HepG2 (cell line): ENCODE results near the gene ZKSCAN2. TPM values are rescaled to one million over a fixed set of nuclear protein-coding genes. Genes with fewer than 3 reads are reported as not detected.

Experiments used
- ATAC-seq: fragments of 200-7000 bp; cut with Tn5 transposase; 3 replicates; pipeline ENCODE4 v1.9.1; 2020; ENCODE audit warnings: mild to moderate bottlenecking, moderate library complexity
- BruUV-seq: library from RNA; stranded (reverse); fragments of 400-500 nt; replicated peaks from 2 replicates; lab custom pipeline; 2021; lab: Mats Ljungman, UMichigan
- CTCF ChIA-PET: fragments of 300-600 bp; formaldehyde crosslinking; extraction: SDS; loops from one replicate; lab custom pipeline; 2021; ENCODE audit warnings: low total read pairs, inconsistent platforms, low intra/inter-chr PET ratio; lab: Yijun Ruan, JAX
- POLR2A ChIA-PET: fragments of 350-600 bp; sonication (Branson Sonifier 250); formaldehyde crosslinking; loops from one replicate; lab custom pipeline; 2020; ENCODE audit warnings: antibody characterized with exemption, inconsistent platforms; lab: Yijun Ruan, JAX
- DNase-seq: peaks from one replicate; pipeline ENCODE4 v3.0.0-alpha.2; 2015; ENCODE audit warnings: low spot score
- FAIRE-seq: peaks from 3 replicates; lab custom pipeline; 2011; peaks lifted over from hg19 to GRCh38; lab: Jason Lieb, UNC
- H2AFZ ChIP-seq: one replicate; pipeline ENCODE4 v1.6.1; 2011; ENCODE audit warnings: low read length, inconsistent platforms
- H3K27ac ChIP-seq: fragments of 300-600 bp; 3 replicates; pipeline ENCODE4 v1.8.0; 2011; ENCODE audit warnings: mixed run types, mild to moderate bottlenecking, mixed read lengths, low read length, inconsistent platforms; ENCODE audit not compliant: insufficient read depth; ENCODE audit errors: extremely low read length
- H3K27me3 ChIP-seq, 2 experiments: fragments of 200-600 bp in 1 of 2; 2 replicates in 1 of 2; 3 replicates in 1 of 2; pipeline versions ENCODE4 v1.6.0 to v1.8.0; 2011; ENCODE audit warnings: low read length in 2 of 2, mild to moderate bottlenecking in 2 of 2, moderate library complexity in 2 of 2, inconsistent platforms in 1 of 2; ENCODE audit not compliant: insufficient read depth in 2 of 2, control insufficient read depth in 1 of 2
- H3K36me3 ChIP-seq, 2 experiments: fragments of 200-600 bp in 1 of 2; replicated peaks in 1 of 2; 2 replicates in 1 of 2; 3 replicates in 1 of 2; pipeline versions ENCODE4 v1.5.1 to v1.8.0; 2011; ENCODE audit warnings: low read length in 2 of 2, inconsistent platforms in 1 of 2; ENCODE audit not compliant: insufficient read depth in 2 of 2, control insufficient read depth in 1 of 2
- H3K4me1 ChIP-seq: 2 replicates; pipeline ENCODE4 v1.5.1; 2012; ENCODE audit warnings: low read length, inconsistent platforms; ENCODE audit not compliant: insufficient read depth
- H3K4me2 ChIP-seq: 2 replicates; pipeline ENCODE4 v1.6.0; 2011; ENCODE audit warnings: low read depth, low read length, inconsistent platforms
- H3K4me3 ChIP-seq, 3 experiments: fragments of 200-600 bp in 1 of 3; sonication (generic), shearing (Covaris generic) in 1 of 3; replicated peaks in 1 of 3; 2 replicates each; pipeline ENCODE4 v1.5.1; 2011 to 2016; ENCODE audit warnings: low read length in 3 of 3, inconsistent platforms in 2 of 3, low read depth in 2 of 3, mild to moderate bottlenecking in 2 of 3, control low read depth in 1 of 3, mixed read lengths in 1 of 3; ENCODE audit not compliant: insufficient read depth in 1 of 3
- H3K79me2 ChIP-seq: one replicate; pipeline ENCODE4 v1.6.1; 2011; ENCODE audit warnings: low read length, inconsistent platforms; ENCODE audit not compliant: insufficient read depth
- H3K9ac ChIP-seq: 2 replicates; pipeline ENCODE4 v1.6.0; 2011; ENCODE audit warnings: mild to moderate bottlenecking, low read depth, low read length, inconsistent platforms; ENCODE audit not compliant: insufficient read depth
- H3K9me3 ChIP-seq: 2 replicates; pipeline ENCODE4 v1.5.1; 2012; ENCODE audit warnings: mild to moderate bottlenecking, low read length
- H4K20me1 ChIP-seq: 2 replicates; pipeline ENCODE4 v1.6.0; 2011; ENCODE audit warnings: inconsistent platforms, mild to moderate bottlenecking, low read length, moderate library complexity; ENCODE audit not compliant: insufficient read depth
- ARID2 ChIP-seq: sonication (generic); formaldehyde crosslinking; IDR thresholded peaks from 2 replicates; pipeline ENCODE4 v1.8.1; 2022; ENCODE audit warnings: mild to moderate bottlenecking, missing genetic modification reagents, borderline replicate concordance
- FOXA1 ChIP-seq, 2 experiments: fragments of 450-650 bp in 1 of 2; sonication (generic) in 1 of 2; formaldehyde crosslinking in 1 of 2; IDR thresholded peaks; 2 replicates each; pipeline versions ENCODE4 v1.4.0 to v1.6.1; 2016 to 2020; ENCODE audit warnings: missing genetic modification reagents in 1 of 2
- HOXA7 ChIP-seq: sonication (generic); formaldehyde crosslinking; IDR thresholded peaks from 2 replicates; pipeline ENCODE4 v1.8.1; 2022; ENCODE audit warnings: mild to moderate bottlenecking, missing genetic modification reagents, moderate library complexity
- JDP2 ChIP-seq: sonication (generic); formaldehyde crosslinking; IDR thresholded peaks from 2 replicates; pipeline ENCODE4 v1.8.1; 2022; ENCODE audit warnings: missing genetic modification reagents, borderline replicate concordance
- RFX5 ChIP-seq: IDR thresholded peaks from 2 replicates; pipeline ENCODE4 v1.6.1; 2011; ENCODE audit warnings: low read depth, low read length, improper control_type of control experiment
- ZFP36L2 ChIP-seq: sonication (generic); formaldehyde crosslinking; IDR thresholded peaks from 2 replicates; pipeline ENCODE4 v1.4.0; 2020; ENCODE audit warnings: missing genetic modification reagents
- ZNF274 ChIP-seq: sonication (generic); formaldehyde crosslinking; IDR thresholded peaks from 2 replicates; pipeline ENCODE4 v1.5.1; 2020; ENCODE audit warnings: mild to moderate bottlenecking, missing genetic modification reagents
- ZNF468 ChIP-seq: sonication (generic); formaldehyde crosslinking; IDR thresholded peaks from 2 replicates; pipeline ENCODE4 v1.8.0; 2022; ENCODE audit warnings: mild to moderate bottlenecking, moderate library complexity, missing genetic modification reagents
- ZNF567 ChIP-seq: sonication (generic); formaldehyde crosslinking; IDR thresholded peaks from 2 replicates; pipeline ENCODE4 v1.8.1; 2023; ENCODE audit warnings: mild to moderate bottlenecking, missing genetic modification reagents, borderline replicate concordance
- WGBS: methylation state at CpG from one replicate; pipeline ENCODE4 v1.1.6; 2017; ENCODE audit warnings: low lambda C conversion rate; 5-methylcytosine and 5-hydroxymethylcytosine counted together
- in situ Hi-C: cut with HindIII; loops from 2 replicates; pipeline ENCODE4 v1.10.0; 2017; ENCODE audit warnings: low pct_unique_long_range_greater_than_20kb; ENCODE audit not compliant: extremely low pct_ligation_motif_present
- intact Hi-C: fragments of 100-400 bp; cut with micrococcal nuclease; formaldehyde crosslinking; loops from one replicate; pipeline ENCODE4 v1.10.0; 2022; ENCODE audit not compliant: unreplicated experiment
- polyA plus RNA-seq, 8 experiments: library from polyadenylated mRNA; depleted of rRNA in 3 of 8; stranded (reverse) in 7 of 8; unstranded in 1 of 8; fragments of >200 nt; fragmentation: Illumina TruSeq in 4 of 8; extraction: Trizol in 4 of 8; gene quantifications; 2 replicates each; pipeline versions ENCODE4 v1.2.1 to v1.2.3, GENCODE V29; 2011 to 2016; ENCODE audit warnings: low read depth in 4 of 8, missing spikeins in 1 of 8, mixed read lengths in 1 of 8; ENCODE audit not compliant: insufficient read depth in 1 of 8
- total RNA-seq, 5 experiments: library from RNA; depleted of rRNA; stranded (reverse); fragments of >200 nt; fragmentation: Illumina TruSeq; extraction: Trizol; gene quantifications; 2 replicates each; pipeline ENCODE4 v1.2.3, GENCODE V29; 2016; ENCODE audit warnings: low read depth in 1 of 5
- TF ChIP-seq, protein P1 (sequence below): IDR thresholded peaks from 2 replicates; pipeline ENCODE4 v1.6.1; 2018; ENCODE audit warnings: missing genetic modification reagents, mild to moderate bottlenecking, missing compliant biosample characterization
- TF ChIP-seq, protein P2 (sequence below): sonication (generic); formaldehyde crosslinking; IDR thresholded peaks from 2 replicates; pipeline ENCODE4 v1.8.0; 2022; ENCODE audit warnings: mild to moderate bottlenecking, missing genetic modification reagents, moderate library complexity

The ZKSCAN2 gene
- total and polyA plus RNA-seq, 2 of the 13 experiments (the other 11 are each of a cell fraction or from before 2014, with no cell fraction given): 4.2 to 11.1 TPM

DNA sequence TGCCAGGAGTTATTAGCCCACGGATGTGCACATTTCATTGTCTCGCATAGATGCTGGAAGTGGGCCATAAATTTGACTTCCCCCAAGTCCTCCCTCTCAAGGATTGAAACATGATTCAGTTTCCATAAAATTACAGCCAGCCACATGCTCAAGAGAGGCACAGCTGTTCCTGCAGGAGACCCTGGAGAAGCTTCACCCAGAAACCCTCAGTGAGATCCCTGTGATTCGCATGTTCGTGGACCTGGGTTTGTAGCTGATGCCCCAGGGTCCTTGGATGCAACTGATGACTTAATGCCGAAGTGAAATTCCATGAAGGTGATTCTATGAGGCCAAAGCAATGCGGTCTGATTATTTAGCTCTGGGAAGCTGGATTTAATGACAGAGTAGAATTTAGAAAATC is 65.5 kb downstream of the ZKSCAN2 start:
- DNase-seq: no peak
- no peak for ATAC-seq
- BruUV-seq: no TSS peak
- Histone ChIP-seq H3K36me3 (no peaks in the 10 kb centered on the region), H2AFZ (no peak overlapping the region), H3K4me1 (peaks cover 11% of the 10 kb centered on the region), H4K20me1 (no peaks in the 10 kb centered on the region), H3K4me3 (no peak overlapping the region), H3K9ac (no peak overlapping the region), H3K79me2 (no peaks in the 10 kb centered on the region), H3K27me3 (no peaks in the 10 kb centered on the region), H3K4me2 (no peak overlapping the region), H3K9me3 (no peaks in the 10 kb centered on the region), H3K27ac (no peak overlapping the region)
- FAIRE-seq: no peak
- WGBS: 86% methylated on average over 6 of the region's 6 CpGs
- intact Hi-C loops (no loop called here), in situ Hi-C loops (no loop called here)
- ChIA-PET POLR2A (no interaction called here), CTCF (no interaction called here)
- TF ChIP-seq RFX5 (no peak), FOXA1 (IDR thresholded peaks at IDR 0.05) (no peak), FOXA1 (CRISPR knock-in tag; IDR thresholded peaks at IDR 0.05) (no peak), ZFP36L2 (CRISPR knock-in tag) (no peak), HOXA7 (CRISPR knock-in tag) (no peak), ZNF468 (CRISPR knock-in tag) (no peak), ZNF274 (no peak), JDP2 (CRISPR knock-in tag) (no peak), ZNF567 (no peak), ARID2 (no peak)
- TF ChIP-seq, protein P1, sequence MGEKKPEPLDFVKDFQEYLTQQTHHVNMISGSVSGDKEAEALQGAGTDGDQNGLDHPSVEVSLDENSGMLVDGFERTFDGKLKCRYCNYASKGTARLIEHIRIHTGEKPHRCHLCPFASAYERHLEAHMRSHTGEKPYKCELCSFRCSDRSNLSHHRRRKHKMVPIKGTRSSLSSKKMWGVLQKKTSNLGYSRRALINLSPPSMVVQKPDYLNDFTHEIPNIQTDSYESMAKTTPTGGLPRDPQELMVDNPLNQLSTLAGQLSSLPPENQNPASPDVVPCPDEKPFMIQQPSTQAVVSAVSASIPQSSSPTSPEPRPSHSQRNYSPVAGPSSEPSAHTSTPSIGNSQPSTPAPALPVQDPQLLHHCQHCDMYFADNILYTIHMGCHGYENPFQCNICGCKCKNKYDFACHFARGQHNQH (CRISPR knock-in tag): no peak
- TF ChIP-seq, protein P2, sequence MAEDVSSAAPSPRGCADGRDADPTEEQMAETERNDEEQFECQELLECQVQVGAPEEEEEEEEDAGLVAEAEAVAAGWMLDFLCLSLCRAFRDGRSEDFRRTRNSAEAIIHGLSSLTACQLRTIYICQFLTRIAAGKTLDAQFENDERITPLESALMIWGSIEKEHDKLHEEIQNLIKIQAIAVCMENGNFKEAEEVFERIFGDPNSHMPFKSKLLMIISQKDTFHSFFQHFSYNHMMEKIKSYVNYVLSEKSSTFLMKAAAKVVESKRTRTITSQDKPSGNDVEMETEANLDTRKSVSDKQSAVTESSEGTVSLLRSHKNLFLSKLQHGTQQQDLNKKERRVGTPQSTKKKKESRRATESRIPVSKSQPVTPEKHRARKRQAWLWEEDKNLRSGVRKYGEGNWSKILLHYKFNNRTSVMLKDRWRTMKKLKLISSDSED: no peak
